Type B pancreatic cell (in vitro differentiated cells): ENCODE data around the gene ATP6V1F. TPM values are rescaled to one million over a fixed set of nuclear protein-coding genes. Genes with fewer than 3 reads are reported as not detected.

Source experiments
- DNase-seq: peaks from one replicate; pipeline ENCODE4 v3.0.0; 2021; ENCODE audit warnings: mixed read lengths; ENCODE audit not compliant: unreplicated experiment; ENCODE audit errors: extremely low spot score
- H3K27ac Mint-ChIP-seq: 2 replicates; pipeline ENCODE4 v1.8.0; 2021; ENCODE audit warnings: mild to moderate bottlenecking, mixed read lengths
- H3K27me3 Mint-ChIP-seq: 2 replicates; pipeline ENCODE4 v1.8.0; 2021; ENCODE audit warnings: mixed read lengths
- H3K36me3 Mint-ChIP-seq: 2 replicates; pipeline ENCODE4 v1.8.0; 2021; ENCODE audit warnings: mixed read lengths
- H3K4me1 Mint-ChIP-seq: one replicate; pipeline ENCODE4 v1.8.0; 2021; ENCODE audit warnings: mixed read lengths; ENCODE audit not compliant: unreplicated experiment
- H3K4me3 Mint-ChIP-seq: 2 replicates; pipeline ENCODE4 v1.8.0; 2021; ENCODE audit warnings: mild to moderate bottlenecking, mixed read lengths
- H3K9me3 Mint-ChIP-seq: 2 replicates; pipeline ENCODE4 v1.8.0; 2021; ENCODE audit warnings: mixed read lengths
- CTCF ChIP-seq: fragments of 200-600 bp; sonication (generic); conservative IDR thresholded peaks from 2 replicates; pipeline ENCODE4 v1.5.0; 2021; ENCODE audit warnings: antibody characterized with exemption, mild to moderate bottlenecking
- total RNA-seq: library from RNA; stranded (reverse); gene quantifications from 2 replicates; pipeline ENCODE4 v1.2.1, GENCODE V29; 2021; ENCODE audit warnings: low replicate concordance

The ATP6V1F gene
- total RNA-seq, 1 donor from 2014 or later: 144 TPM

DNA sequence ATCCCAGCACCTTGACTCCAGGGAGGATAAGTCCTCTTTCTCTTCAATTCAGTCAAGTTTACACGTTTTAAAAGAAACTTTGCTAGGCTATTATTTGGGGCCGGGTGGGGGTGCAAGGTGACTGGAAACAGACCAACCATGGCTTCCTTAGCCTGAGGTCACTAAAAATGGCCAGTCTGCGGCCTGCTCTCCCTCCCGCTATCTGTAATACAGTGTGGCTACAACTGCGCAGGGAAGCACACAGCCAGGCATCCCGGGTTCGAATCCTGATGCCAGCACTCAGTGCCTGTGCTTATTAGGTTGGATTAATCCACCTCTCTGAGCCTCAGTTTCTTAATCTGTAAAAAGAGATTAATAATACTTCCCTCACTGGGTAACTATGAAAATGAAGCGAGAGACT, 19.5 kb downstream of the ATP6V1F start:
- no peak overlapping the region for H3K27ac Mint-ChIP-seq
- peaks cover 4% of the 10 kb centered on the region for H3K4me1 Mint-ChIP-seq

DNA sequence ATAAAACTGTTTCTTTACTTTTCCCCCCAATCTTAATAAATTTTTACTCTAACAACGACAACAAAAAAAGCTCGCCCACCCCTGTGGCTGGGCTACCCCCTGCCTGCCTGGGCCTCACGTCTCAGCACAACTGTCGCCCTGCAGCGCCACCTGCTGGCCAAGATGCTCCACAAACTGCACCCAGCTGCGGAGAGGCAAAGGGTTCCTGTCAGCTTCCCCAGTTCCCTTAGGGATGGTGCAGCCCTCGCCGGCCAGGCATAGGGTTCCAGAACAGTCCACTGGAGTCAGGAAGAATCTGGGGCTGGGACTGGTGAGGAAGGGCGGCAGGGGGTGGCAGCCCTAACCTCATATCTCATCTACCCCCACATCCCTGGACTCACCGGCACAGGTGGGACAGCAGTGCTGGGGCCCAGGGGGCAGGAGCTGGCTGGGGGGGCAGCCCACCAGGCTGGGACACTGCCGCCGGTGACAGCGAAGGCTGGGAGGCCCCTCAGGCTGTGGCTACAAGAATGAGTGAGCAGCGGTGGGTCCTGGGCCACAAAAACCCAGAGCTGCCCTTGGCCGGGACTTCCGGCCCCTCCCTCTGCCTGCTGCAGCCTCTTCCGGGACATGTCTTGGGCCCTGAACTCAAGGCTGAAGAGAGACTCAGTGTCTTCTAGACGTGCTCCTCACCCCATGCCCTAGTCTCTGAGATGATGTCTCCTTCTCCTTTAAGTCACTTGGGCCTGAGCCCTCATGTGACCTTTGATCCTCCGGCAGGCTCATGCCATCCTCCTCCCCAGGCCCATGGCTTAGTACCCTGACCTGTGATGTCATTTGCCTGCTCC, 21.2 kb downstream of the ATP6V1F start:
- Mint-ChIP-seq H3K27me3 (no peaks in the 10 kb centered on the region), H3K4me1 (peaks cover 4% of the 10 kb centered on the region), H3K4me3 (no peak overlapping the region), H3K36me3 (no peaks in the 10 kb centered on the region), H3K9me3 (no peaks in the 10 kb centered on the region), H3K27ac (peak overlapping the region; percentile 26)
- peak; percentile 90 for DNase-seq
- peak; percentile 94 for TF ChIP-seq CTCF

More for the DNA sequence above, 19.5 kb downstream of the ATP6V1F start:
- H3K36me3 Mint-ChIP-seq: no peaks in the 10 kb centered on the region
- no peak overlapping the region for H3K4me3 Mint-ChIP-seq
- H3K27me3 Mint-ChIP-seq: no peaks in the 10 kb centered on the region
- no peak for TF ChIP-seq CTCF
- no peaks in the 10 kb centered on the region for H3K9me3 Mint-ChIP-seq
- DNase-seq: no peak

GRCh38 chr7:128884561-128885369, 22.1 kb downstream of the ATP6V1F start:
- H3K4me1 Mint-ChIP-seq: peaks cover 4% of the 10 kb centered on the region
- no peaks in the 10 kb centered on the region for H3K36me3 Mint-ChIP-seq
- peaks cover 4% of the 10 kb centered on the region for H3K27me3 Mint-ChIP-seq
- no peak overlapping the region for H3K4me3 Mint-ChIP-seq
- no peak overlapping the region for H3K27ac Mint-ChIP-seq
- no peak for DNase-seq
- TF ChIP-seq CTCF: no peak
- no peaks in the 10 kb centered on the region for H3K9me3 Mint-ChIP-seq

DNA sequence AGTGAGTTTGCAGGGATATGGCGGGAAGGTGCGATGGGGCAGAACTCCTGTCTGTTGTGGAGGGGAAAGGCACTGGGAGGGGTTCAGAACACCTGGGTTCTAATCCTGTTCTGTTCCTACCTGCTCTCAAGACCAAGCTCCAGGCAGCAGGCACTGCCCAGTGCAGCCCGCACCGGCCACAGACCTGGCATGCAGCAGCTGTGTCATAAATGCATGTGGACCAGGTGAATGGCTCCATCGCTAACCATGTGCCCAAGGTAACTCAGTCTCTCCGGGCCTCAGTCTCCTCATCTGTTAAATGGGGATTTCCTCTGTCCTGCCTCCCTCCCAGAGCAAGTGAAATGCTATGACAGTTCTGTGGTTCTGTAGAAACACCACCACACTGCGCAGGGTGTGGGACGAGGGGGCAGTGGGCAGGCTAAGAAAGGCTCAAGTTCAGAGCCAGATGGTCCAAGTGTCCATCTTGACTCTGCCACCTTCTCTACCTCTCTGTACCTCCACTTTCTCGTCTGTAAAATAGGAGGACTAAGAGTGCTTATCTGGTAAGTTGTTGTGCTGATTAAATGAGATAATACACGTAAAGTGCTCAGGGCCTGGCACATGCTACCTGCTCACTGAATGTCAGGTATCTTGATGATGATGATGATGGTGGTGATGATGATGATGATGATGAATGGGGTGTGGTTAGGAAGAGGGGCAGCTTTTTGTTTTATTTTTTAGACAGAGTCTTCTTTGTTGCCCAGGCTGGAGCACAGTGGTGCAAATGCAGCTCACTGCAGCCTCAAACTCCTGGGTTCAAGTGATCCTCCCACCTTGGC, 22.9 kb downstream of the ATP6V1F start:
- no peaks in the 10 kb centered on the region for H3K9me3 Mint-ChIP-seq
- no peak for TF ChIP-seq CTCF
- H3K27ac Mint-ChIP-seq: no peak overlapping the region
- H3K4me1 Mint-ChIP-seq: peaks cover 4% of the 10 kb centered on the region
- no peak for DNase-seq
- H3K4me3 Mint-ChIP-seq: no peak overlapping the region
- peaks cover 10% of the 10 kb centered on the region for H3K27me3 Mint-ChIP-seq
- no peaks in the 10 kb centered on the region for H3K36me3 Mint-ChIP-seq

DNA sequence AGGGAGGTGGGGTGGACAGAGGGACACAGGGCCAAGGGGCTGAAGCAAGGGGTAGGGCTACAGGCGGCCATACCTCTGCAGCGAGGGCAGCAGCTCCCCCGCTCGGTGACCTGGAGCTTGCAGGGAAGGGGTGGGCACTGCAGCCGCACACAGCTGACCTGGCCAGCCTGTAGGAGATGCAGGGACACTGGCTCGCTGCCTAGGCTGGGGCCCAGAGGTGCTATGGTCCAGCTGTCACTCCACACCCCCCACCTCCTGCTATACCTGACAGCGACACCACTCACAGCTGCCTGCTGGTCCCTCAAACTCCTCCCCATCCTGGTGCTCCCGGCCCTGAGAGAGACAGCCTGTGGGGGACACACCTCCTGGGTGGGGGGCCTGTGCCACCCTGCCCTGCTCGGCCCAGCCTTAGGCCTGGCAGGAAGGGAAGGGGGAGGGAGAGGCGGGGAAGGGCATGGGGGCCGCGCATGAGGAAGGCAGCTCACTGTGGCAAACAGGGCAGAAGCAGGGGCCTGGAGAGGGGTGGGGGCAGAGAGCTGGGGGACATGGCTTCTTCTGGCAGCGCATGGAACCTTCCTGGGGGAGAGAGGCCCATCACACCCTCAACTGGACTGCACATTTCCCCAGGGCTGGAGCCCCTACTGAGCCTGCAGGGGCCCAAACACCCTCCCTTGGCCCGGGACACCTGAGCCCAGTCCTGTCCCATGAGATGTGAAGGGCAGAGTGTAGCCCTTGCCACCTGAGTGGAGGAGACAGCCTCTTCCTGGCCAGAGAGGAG, 23.9 kb downstream of the ATP6V1F start:
- DNase-seq: no peak
- H3K4me3 Mint-ChIP-seq: no peak overlapping the region
- H3K4me1 Mint-ChIP-seq: peaks cover 4% of the 10 kb centered on the region
- no peaks in the 10 kb centered on the region for H3K9me3 Mint-ChIP-seq
- no peak for TF ChIP-seq CTCF
- H3K27ac Mint-ChIP-seq: no peak overlapping the region
- no peaks in the 10 kb centered on the region for H3K36me3 Mint-ChIP-seq
- H3K27me3 Mint-ChIP-seq: peaks cover 10% of the 10 kb centered on the region
